ENCODE data around the gene SLC33A1. TPM values are rescaled to one million over a fixed set of nuclear protein-coding genes. Genes with fewer than 3 reads are reported as not detected.
"Not testable (repeated sequence)": the region's sequence is repeated elsewhere in the genome, so short reads cannot be mapped to it uniquely, and the experiment has no call there.

SLC33A1 gene
- total RNA-seq, 1 donor from 2014 or later: 27.4 TPM

DNA sequence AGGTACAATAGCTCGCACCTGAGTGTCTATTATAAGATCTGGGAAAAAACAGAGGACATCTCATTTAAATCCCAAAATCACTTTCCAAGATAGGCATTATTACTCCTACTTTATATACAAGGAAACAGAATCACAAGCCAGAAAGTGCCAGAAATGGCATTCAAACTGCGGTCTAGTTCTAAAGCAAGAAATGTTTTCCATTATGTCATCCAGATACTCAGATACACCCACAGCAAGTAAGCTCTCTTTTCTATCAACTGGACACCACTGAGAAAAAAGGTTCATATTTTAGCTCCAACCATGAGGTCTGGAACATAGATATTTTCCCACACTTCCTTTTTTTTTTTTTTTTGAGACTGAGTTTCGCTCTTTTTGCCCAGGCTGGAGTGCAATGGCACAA lies 8.1 kb downstream of the SLC33A1 start:
- H3K4me3 Mint-ChIP-seq: no peak overlapping the region
- no peak for TF ChIP-seq EZH2phosphoT487 (IDR thresholded peaks at IDR 0.05)
- TF ChIP-seq EZH2 (IDR thresholded peaks at IDR 0.05): no peak
- TF ChIP-seq, protein P1, sequence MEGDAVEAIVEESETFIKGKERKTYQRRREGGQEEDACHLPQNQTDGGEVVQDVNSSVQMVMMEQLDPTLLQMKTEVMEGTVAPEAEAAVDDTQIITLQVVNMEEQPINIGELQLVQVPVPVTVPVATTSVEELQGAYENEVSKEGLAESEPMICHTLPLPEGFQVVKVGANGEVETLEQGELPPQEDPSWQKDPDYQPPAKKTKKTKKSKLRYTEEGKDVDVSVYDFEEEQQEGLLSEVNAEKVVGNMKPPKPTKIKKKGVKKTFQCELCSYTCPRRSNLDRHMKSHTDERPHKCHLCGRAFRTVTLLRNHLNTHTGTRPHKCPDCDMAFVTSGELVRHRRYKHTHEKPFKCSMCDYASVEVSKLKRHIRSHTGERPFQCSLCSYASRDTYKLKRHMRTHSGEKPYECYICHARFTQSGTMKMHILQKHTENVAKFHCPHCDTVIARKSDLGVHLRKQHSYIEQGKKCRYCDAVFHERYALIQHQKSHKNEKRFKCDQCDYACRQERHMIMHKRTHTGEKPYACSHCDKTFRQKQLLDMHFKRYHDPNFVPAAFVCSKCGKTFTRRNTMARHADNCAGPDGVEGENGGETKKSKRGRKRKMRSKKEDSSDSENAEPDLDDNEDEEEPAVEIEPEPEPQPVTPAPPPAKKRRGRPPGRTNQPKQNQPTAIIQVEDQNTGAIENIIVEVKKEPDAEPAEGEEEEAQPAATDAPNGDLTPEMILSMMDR (IDR thresholded peaks at IDR 0.05): no peak
- H3K27me3 ChIP-seq: no peaks in the 10 kb centered on the region
- H3K4me1 Mint-ChIP-seq: peaks cover 3% of the 10 kb centered on the region
- H3K27ac Mint-ChIP-seq: no peak overlapping the region
- H3K9me3 ChIP-seq (ENCODE audit: low read depth): no peaks in the 10 kb centered on the region
- no peaks in the 10 kb centered on the region for H3K36me3 ChIP-seq
- no peak overlapping the region for H3K9ac ChIP-seq
- no peak overlapping the region for H3K4me3 ChIP-seq
- peaks cover 62% of the 10 kb centered on the region for H3K79me2 ChIP-seq (ENCODE audit: low read depth)
- no peak overlapping the region for H3K27ac ChIP-seq
- peaks cover 5% of the 10 kb centered on the region for H3K36me3 Mint-ChIP-seq
- DNase-seq (ENCODE audit: low spot score): no peak
- peaks cover 4% of the 10 kb centered on the region for H4K20me1 ChIP-seq (ENCODE audit: low read depth)
- H2AFZ ChIP-seq (replicated peaks): no peak overlapping the region
- no peaks in the 10 kb centered on the region for H3K27me3 Mint-ChIP-seq (ENCODE audit: insufficient read depth, low read depth)
- H3K9me3 Mint-ChIP-seq: no peaks in the 10 kb centered on the region
- no peak overlapping the region for H3K4me2 ChIP-seq
- H3K4me1 ChIP-seq: peaks cover under 1% of the 10 kb centered on the region
- H3F3A ChIP-seq (ENCODE audit: low read depth): no peaks in the 10 kb centered on the region

DNA sequence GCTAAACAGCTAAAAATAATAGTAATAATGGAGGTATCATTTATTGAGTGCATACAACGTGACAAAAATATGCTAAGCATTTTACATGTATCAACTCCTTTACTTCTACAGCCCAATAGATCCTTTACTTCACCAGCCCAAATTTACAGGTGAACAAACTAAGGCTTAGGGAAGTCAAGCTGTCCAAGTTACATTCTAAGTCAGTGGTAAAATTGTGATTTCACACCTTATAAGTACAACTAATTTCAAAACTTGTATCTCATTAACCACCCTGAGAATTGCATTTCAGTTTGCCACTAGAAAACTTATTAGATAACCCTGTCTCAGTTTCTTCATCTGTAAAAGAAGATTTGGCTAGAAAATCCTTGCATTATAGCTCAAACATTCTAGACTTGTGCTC lies 10.7 kb downstream of the SLC33A1 start:
- H3F3A ChIP-seq (ENCODE audit: low read depth): no peaks in the 10 kb centered on the region
- Mint-ChIP-seq H3K4me3 (no peak overlapping the region), H3K9me3 (no peaks in the 10 kb centered on the region), H3K4me1 (no peaks in the 10 kb centered on the region), H3K27ac (no peak overlapping the region), H3K27me3 (ENCODE audit: insufficient read depth, low read depth) (no peaks in the 10 kb centered on the region), H3K36me3 (peaks cover 5% of the 10 kb centered on the region)
- no peaks in the 10 kb centered on the region for H3K36me3 ChIP-seq
- TF ChIP-seq EZH2 (IDR thresholded peaks at IDR 0.05) (no peak), EZH2phosphoT487 (IDR thresholded peaks at IDR 0.05) (no peak)
- TF ChIP-seq, protein P1 (IDR thresholded peaks at IDR 0.05): no peak
- H4K20me1 ChIP-seq (ENCODE audit: low read depth): peaks cover 4% of the 10 kb centered on the region
- no peak overlapping the region for H3K9ac ChIP-seq
- no peak for DNase-seq (ENCODE audit: low spot score)
- no peak overlapping the region for H2AFZ ChIP-seq (replicated peaks)
- no peaks in the 10 kb centered on the region for H3K4me1 ChIP-seq
- no peaks in the 10 kb centered on the region for H3K27me3 ChIP-seq
- H3K4me3 ChIP-seq: no peak overlapping the region
- no peak overlapping the region for H3K27ac ChIP-seq
- no peak overlapping the region for H3K4me2 ChIP-seq
- no peaks in the 10 kb centered on the region for H3K9me3 ChIP-seq (ENCODE audit: low read depth)
- peaks cover 37% of the 10 kb centered on the region for H3K79me2 ChIP-seq (ENCODE audit: low read depth)

DNA sequence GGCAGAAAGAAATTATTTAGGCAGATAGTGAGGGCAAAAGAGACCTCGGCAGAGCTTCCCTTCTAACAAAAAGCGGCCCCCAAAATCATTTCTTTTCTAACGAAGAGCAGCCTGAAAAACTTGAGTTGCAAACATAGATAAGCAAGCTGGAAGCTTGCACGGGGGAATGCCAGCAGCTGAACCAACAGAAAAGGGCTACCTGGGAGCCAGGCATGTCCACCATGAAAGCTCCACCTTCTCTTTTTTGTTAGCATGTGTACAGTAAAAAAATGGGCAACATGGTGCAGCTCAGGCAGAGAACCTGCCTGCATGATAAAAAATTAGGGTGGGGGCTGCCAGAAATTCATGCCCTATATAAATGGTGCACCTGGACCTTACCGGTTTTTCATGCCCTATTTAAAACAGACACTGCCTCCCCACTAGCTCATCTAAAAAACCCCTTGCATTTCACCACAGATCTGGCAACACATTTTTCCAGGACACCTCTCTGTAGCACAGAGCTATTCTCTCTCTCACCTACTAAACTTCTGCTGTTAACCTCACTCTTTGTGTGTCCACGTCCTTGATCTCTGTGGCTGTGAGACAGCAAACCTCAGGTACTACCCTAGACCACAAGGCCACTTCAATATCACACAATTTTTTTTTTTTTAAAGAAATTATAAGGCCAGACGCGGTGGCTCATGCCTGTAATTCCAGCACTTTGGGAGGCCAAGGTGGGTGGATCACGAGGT lies 18.7 kb downstream of the SLC33A1 start:
- Histone ChIP-seq H2AFZ (replicated peaks) (no peak overlapping the region), H3K4me3 (no peak overlapping the region), H4K20me1 (ENCODE audit: low read depth) (no peaks in the 10 kb centered on the region), H3K4me1 (no peaks in the 10 kb centered on the region), H3K36me3 (peaks cover 8% of the 10 kb centered on the region), H3F3A (ENCODE audit: low read depth) (no peaks in the 10 kb centered on the region), H3K9me3 (ENCODE audit: low read depth) (no peaks in the 10 kb centered on the region), H3K27ac (no peak overlapping the region), H3K4me2 (no peak overlapping the region), H3K9ac (no peak overlapping the region), H3K27me3 (no peaks in the 10 kb centered on the region), H3K79me2 (ENCODE audit: low read depth) (no peaks in the 10 kb centered on the region)
- Mint-ChIP-seq H3K27me3 (ENCODE audit: insufficient read depth, low read depth) (no peaks in the 10 kb centered on the region), H3K36me3 (peaks cover 10% of the 10 kb centered on the region), H3K4me1 (no peaks in the 10 kb centered on the region), H3K27ac (no peak overlapping the region), H3K9me3 (no peaks in the 10 kb centered on the region), H3K4me3 (no peak overlapping the region)
- no peak for TF ChIP-seq EZH2 (IDR thresholded peaks at IDR 0.05)
- no peak for TF ChIP-seq EZH2phosphoT487 (IDR thresholded peaks at IDR 0.05)
- TF ChIP-seq, protein P1 (IDR thresholded peaks at IDR 0.05): no peak
- DNase-seq (ENCODE audit: low spot score): no peak

DNA sequence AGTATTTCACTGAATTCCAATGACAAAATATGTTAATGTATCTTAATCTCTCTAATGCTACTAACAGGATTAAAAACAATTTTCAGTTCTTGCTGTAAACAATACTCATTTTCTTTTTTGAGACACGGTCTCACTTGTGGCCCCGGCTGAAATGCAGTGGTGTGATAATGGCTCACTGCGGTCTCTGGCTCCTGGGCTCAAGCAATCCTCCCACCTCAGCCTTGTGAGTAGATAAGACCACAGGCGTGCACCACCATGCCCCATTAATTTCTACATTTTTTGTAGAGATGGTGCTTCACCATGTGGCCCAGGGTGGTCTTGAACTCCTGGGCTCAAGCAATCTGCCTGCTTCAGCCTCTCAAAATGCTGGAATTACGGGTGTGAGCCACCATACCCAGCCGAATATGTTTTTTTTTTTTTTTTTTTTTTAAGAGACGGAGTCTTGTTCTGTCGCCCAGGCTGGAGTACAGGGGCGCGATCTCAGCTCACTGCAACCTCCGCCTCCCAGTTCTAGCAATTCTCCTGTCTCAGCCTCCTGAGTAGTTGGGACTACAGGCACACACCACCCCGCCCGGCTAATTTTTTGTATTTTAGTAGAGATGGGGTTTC lies 25.6 kb downstream of the SLC33A1 start:
- H3K27ac Mint-ChIP-seq; H3K27me3 ChIP-seq; H3K9me3 Mint-ChIP-seq; H3K9me3 ChIP-seq (ENCODE audit: low read depth); H3K9ac ChIP-seq; H3K36me3 ChIP-seq; H3F3A ChIP-seq (ENCODE audit: low read depth); H3K4me1 Mint-ChIP-seq; H4K20me1 ChIP-seq (ENCODE audit: low read depth); H3K27ac ChIP-seq; H3K27me3 Mint-ChIP-seq (ENCODE audit: insufficient read depth, low read depth); H3K4me2 ChIP-seq; H2AFZ ChIP-seq (replicated peaks); H3K4me1 ChIP-seq; H3K4me3 ChIP-seq; H3K4me3 Mint-ChIP-seq; H3K36me3 Mint-ChIP-seq; H3K79me2 ChIP-seq (ENCODE audit: low read depth); DNase-seq (ENCODE audit: low spot score): not testable (repeated sequence)
